ENCODE data around the gene SPATA17.

The SPATA17 gene

DNA sequence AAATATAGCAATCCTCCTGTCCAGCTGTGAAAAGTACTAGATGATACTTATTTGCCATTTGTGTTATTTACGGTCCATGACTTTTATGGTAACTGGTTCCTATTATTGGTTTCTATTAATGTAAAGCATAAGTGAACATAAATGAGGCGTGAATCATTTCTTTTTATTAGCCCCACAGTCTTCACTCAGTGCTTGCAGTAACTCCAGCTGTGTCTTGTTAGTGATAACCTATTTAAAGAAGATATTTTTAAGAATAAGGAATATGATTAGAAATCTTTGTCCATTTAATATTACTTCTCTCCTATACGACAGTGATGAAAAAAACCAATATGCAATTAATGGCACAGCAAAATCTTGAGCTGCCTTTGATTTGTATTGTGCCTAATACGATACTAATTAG is 149.9 kb downstream of the SPATA17 start:
- H3K27ac ChIP-seq = no peak overlapping the region
- TF ChIP-seq, protein P1, sequence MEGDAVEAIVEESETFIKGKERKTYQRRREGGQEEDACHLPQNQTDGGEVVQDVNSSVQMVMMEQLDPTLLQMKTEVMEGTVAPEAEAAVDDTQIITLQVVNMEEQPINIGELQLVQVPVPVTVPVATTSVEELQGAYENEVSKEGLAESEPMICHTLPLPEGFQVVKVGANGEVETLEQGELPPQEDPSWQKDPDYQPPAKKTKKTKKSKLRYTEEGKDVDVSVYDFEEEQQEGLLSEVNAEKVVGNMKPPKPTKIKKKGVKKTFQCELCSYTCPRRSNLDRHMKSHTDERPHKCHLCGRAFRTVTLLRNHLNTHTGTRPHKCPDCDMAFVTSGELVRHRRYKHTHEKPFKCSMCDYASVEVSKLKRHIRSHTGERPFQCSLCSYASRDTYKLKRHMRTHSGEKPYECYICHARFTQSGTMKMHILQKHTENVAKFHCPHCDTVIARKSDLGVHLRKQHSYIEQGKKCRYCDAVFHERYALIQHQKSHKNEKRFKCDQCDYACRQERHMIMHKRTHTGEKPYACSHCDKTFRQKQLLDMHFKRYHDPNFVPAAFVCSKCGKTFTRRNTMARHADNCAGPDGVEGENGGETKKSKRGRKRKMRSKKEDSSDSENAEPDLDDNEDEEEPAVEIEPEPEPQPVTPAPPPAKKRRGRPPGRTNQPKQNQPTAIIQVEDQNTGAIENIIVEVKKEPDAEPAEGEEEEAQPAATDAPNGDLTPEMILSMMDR (conservative IDR thresholded peaks at IDR 0.05) = no peak
- TF ChIP-seq ZFX (IDR thresholded peaks at IDR 0.05) = no peak

DNA sequence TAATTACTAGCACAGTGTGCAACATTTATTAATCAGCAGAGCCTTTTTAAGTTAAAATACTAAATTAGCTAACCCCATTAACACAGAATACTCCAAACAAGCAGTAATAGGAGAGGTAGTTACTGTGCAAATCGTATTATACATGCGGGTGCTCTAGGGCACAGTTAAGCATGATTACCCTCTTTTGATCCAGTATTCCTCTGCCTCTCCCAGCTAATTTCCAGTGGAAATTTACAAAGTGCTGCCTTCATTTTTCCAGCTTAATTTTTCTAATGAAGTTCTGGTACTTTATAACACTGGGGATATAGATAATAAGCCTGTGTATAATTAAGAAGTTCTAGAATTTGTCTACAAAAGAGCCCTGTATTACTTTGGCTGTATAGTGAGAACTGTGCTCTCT is 159.9 kb downstream of the SPATA17 start:
- no peak overlapping the region for H3K27ac ChIP-seq
- TF ChIP-seq, protein P1 (conservative IDR thresholded peaks at IDR 0.05) = no peak
- TF ChIP-seq ZFX (IDR thresholded peaks at IDR 0.05) = no peak

DNA sequence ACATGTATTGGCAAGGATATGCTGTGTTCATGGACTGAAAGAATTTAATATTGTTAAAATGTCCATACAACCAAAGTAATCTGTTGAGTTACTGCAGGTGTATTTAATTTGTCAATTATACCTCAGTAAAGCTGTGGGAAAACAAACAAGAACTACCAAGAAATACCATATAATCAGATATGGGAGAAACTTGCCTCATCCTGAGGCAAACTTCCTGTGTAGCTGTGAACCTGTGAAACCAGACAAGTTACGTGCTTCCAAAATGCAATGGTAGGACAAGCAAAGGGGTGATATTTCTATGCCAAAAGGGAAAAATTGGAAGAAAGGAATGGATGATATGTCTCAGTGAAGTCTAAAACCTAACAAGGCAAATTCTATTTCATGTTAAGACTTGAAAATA is 174.6 kb downstream of the SPATA17 start:
- no peak overlapping the region for H3K27ac ChIP-seq
- TF ChIP-seq ZFX (IDR thresholded peaks at IDR 0.05) = no peak
- TF ChIP-seq, protein P1 (conservative IDR thresholded peaks at IDR 0.05) = no peak

DNA sequence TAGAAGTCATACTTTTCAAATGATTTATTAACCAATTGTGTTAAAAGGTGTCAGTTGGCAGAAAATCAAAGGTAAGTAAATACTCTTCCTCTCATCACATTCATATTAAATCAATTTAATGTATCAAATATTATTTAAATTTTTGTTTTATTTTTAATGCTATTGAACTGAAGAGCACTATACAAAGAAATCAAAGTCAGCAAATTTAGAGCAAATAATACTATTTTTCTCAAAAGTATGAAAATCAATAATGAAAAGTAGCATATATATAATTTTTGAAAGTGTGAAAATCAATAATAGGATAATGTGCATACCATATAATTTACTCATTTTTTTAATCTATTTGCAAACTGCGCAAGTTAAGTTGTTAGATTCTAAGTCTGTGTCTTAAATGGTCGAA is 181.0 kb downstream of the SPATA17 start:
- TF ChIP-seq, protein P1 (conservative IDR thresholded peaks at IDR 0.05) = no peak
- TF ChIP-seq ZFX (IDR thresholded peaks at IDR 0.05) = no peak
- no peak overlapping the region for H3K27ac ChIP-seq

DNA sequence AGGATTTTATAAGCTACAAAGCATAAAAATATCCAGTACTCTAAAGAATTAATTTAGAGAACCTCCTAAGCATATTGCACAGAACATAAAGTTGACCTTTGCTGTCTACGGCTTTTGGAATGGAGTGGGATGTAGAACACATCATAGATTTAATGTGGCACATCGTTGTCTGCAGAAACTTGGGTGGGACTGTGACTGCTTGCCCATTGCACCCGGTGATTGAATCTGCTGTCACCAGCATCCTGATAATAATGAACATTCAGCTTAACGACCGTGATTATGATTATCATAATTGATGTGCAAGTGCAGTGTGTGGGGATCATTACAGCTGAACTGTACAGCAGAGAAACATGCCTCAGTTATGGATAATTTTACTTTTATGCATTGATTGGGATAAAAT is 181.9 kb downstream of the SPATA17 start:
- H3K27ac ChIP-seq = no peak overlapping the region
- no peak for TF ChIP-seq ZFX (IDR thresholded peaks at IDR 0.05)

DNA sequence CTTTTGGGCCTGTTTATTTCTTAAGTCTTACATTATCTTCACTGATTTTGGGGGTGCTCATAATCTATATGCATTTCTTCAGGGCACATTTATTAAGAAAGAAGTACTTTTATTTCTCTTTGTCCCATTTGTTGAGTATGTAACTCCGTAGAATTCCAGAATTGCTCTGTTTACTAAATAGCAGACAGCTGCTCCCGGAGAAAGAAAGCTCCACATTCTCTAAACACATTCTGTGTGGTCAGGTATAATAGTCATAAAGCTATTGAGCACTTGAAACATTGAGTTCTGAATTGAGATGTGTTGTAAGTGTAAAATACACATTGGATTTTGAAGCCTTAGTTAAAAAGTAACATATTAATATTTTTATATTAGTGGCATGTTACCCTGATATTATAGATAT is 206.5 kb downstream of the SPATA17 start:
- H3K27ac ChIP-seq = no peak overlapping the region
- TF ChIP-seq ZFX (IDR thresholded peaks at IDR 0.05) = no peak
- TF ChIP-seq, protein P1 (conservative IDR thresholded peaks at IDR 0.05) = no peak

DNA sequence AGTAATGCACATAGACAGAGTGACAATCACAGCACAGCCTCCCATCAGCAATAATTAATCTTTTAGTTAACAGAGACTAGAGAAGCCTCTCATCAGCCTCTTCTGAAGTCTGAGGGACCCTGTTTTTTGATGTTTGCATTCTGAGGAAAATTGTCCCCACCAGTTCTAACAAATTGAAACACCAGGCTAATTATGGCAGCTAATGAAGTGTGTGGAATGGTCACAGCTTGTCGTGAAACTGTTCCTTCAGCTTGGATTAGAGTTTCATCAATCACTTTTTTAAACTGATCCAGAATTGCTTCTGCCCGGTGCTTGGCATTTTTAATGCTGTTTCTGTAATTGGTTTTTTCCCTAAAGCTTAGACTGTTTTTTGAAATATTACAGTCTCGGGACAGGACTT is 208.0 kb downstream of the SPATA17 start:
- no peak overlapping the region for H3K27ac ChIP-seq
- TF ChIP-seq ZFX (IDR thresholded peaks at IDR 0.05) = no peak
- TF ChIP-seq, protein P1 (conservative IDR thresholded peaks at IDR 0.05) = no peak

DNA sequence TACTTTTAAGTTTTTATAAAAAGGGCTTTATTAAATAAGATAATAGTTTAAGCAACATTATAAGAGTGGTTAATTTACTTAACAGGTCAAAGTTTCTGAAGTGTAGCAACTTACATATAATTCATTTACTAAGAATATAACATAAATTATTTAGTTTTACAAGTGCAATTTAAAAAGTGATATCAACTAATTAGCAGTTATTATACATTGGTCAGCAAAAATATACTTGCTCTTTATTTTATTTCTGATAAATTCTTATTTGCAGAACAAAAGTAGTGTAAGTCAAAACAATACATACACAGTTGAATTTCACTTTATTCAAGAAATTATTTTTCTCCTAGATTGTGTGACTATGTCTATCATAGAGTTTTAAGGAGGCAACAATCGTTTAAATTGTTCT is 215.6 kb downstream of the SPATA17 start:
- TF ChIP-seq, protein P1 (conservative IDR thresholded peaks at IDR 0.05) = no peak
- TF ChIP-seq ZFX (IDR thresholded peaks at IDR 0.05) = no peak
- no peak overlapping the region for H3K27ac ChIP-seq
